ENCODE data around the gene CASD1.

GRCh38 chr7:94579470-94579869 lies 69.9 kb downstream of the CASD1 start:
- TF ChIP-seq, protein P1, sequence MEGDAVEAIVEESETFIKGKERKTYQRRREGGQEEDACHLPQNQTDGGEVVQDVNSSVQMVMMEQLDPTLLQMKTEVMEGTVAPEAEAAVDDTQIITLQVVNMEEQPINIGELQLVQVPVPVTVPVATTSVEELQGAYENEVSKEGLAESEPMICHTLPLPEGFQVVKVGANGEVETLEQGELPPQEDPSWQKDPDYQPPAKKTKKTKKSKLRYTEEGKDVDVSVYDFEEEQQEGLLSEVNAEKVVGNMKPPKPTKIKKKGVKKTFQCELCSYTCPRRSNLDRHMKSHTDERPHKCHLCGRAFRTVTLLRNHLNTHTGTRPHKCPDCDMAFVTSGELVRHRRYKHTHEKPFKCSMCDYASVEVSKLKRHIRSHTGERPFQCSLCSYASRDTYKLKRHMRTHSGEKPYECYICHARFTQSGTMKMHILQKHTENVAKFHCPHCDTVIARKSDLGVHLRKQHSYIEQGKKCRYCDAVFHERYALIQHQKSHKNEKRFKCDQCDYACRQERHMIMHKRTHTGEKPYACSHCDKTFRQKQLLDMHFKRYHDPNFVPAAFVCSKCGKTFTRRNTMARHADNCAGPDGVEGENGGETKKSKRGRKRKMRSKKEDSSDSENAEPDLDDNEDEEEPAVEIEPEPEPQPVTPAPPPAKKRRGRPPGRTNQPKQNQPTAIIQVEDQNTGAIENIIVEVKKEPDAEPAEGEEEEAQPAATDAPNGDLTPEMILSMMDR (IDR thresholded peaks at IDR 0.05) = no peak
- no peak for TF ChIP-seq POLR2A (IDR thresholded peaks at IDR 0.05)

All from body of pancreas (tissue), 4 donors.